HG03460 (cell line): ENCODE data around the gene C4A.
"Not testable (repeated sequence)": the region's sequence is repeated elsewhere in the genome, so short reads cannot be mapped to it uniquely, and the experiment has no call there.

ENCODE experiments used
- ATAC-seq: cut with Tn5 transposase; IDR thresholded peaks from one replicate; pipeline ENCODE4 v1.9.1; 2021; ENCODE audit not compliant: unreplicated experiment

C4A gene

GRCh38 chr6:31979238-31979898 lies 2.5 kb upstream of the C4A start:
- ATAC-seq, result no peak

DNA sequence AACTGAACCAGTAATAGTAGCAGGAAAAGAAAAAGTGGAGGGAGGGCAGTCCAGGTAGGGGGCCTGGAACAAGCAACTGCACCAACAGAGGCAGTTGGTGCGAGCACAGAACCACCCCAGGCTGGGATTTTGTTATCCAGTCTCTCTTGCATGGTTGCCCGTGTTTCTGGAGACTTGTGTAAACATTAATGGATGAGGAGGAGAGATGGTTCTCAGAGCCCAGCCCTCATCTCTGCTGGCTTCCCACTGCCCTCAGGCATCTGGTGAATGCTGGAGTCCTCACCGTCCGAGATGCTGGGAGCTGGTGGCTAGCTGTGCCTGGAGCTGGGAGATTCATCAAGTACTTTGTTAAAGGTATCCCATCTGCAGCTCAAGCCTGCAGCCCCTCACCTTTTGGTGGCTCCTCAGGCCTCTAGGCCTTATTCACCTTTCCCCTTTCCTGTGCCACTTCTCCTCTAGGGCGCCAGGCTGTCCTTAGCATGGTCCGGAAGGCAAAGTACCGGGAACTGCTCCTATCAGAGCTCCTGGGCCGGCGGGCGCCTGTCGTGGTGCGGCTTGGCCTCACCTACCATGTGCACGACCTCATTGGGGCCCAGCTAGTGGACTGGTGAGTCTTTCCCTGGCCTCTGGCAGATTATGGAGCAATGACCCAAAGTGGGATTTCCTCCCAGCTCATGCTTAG lies 1.5 kb upstream of the C4A start:
- not testable (repeated sequence) for ATAC-seq

DNA sequence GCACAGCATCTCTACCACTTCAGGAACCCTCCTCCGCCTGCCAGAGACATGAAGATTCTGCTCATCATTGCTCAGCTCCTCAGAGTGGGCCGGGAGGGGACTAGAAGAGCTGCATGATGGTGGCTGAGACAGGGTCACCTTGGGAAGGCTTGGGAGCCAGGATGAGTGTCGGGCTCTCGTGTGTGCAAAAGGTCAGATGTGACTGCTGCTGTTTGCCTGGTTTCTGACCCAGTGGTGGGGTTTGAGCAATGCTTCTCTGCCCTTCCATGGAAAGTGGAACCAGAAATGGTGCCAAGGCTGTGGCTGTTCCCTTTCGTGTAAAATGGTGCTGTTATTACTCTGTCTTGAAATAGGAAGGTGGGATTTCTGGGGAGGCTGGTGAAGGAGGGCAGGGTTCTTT lies 859 bp upstream of the C4A start:
- not testable (repeated sequence) for ATAC-seq

DNA sequence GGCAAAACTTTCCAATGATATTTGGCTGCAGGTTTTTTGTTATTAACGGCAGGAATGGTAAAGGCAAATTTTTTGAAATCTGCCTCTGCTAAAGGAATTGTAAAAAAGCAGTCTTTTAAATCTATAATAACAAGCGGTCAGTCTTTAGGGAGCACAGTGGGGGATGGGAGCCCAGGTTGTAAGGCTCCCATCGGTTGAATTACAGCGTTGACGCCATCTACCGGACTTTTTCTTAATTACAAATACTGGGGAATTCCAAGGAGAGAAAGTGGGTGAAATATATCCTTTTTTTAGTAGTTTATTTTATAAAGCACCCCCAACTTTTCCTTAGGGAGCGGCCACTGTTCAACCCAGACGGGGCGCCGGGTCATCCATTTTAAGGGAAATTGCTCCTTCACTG lies 7.5 kb downstream of the C4A start:
- not testable (repeated sequence) for ATAC-seq

GRCh38 chr6:31994421-31994820 lies 12.6 kb downstream of the C4A start:
- ATAC-seq, result not testable (repeated sequence)

DNA sequence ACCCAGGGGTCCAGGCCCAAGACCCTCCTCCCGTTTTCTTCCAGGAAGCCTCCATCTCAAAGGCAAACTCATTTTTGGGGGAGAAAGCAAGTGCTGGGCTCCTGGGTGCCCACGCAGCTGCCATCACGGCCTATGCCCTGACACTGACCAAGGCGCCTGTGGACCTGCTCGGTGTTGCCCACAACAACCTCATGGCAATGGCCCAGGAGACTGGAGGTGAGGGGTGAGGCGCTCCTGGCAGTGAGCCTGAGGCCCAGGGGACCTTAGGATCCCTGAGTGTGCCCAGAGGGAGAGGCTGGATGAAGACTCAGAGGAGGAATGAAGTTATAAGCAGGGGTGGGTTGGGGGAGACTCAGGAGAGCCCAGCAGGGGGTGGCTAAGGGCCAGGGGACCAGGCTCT lies 14.5 kb downstream of the C4A start:
- not testable (repeated sequence) for ATAC-seq

- not testable (repeated sequence) for ATAC-seq
These were observed 20.9 kb downstream of the C4A start for GRCh38 chr6:32002546-32003268.

DNA sequence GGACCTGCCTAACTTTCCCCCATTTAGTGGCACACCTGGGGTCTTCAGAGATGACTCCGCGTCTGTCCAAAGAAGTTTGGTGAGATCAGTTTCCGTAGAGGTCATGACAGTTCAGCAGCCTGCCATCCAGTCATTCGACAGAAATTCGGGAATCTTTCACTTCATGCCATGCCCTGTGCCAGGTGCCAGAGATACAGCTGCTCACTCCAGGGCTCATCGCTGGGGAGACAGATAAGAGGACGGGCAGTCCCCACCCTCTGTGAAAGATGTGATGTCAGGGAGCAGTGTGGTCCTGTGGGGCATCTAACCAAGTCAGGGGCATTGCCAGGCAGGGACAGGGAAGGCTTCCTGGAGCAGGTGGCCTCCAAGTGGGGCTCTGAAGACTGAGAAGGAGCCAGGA lies 21.4 kb downstream of the C4A start:
- ATAC-seq, result not testable (repeated sequence)

- not testable (repeated sequence) for ATAC-seq
These were observed 22.5 kb downstream of the C4A start for GRCh38 chr6:32004393-32004792.

- not testable (repeated sequence) for ATAC-seq
These were observed 23.1 kb downstream of the C4A start for GRCh38 chr6:32004864-32005537.

- ATAC-seq, result not testable (repeated sequence)
These were observed 23.7 kb downstream of the C4A start for GRCh38 chr6:32005538-32005880.

- not testable (repeated sequence) for ATAC-seq
These were observed 24.2 kb downstream of the C4A start for GRCh38 chr6:32005991-32006529.

DNA sequence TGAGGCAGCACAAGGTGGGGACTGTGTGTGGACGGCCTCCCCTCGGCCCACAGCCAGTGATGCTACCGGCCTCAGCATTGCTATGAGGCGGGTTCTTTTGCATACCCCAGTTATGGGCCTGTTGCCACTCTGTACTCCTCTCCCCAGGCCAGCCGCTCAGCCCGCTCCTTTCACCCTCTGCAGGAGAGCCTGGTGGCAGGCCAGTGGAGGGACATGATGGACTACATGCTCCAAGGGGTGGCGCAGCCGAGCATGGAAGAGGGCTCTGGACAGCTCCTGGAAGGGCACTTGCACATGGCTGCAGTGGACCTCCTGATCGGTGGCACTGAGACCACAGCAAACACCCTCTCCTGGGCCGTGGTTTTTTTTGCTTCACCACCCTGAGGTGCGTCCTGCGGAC lies 25.2 kb downstream of the C4A start:
- ATAC-seq, result not testable (repeated sequence)

DNA sequence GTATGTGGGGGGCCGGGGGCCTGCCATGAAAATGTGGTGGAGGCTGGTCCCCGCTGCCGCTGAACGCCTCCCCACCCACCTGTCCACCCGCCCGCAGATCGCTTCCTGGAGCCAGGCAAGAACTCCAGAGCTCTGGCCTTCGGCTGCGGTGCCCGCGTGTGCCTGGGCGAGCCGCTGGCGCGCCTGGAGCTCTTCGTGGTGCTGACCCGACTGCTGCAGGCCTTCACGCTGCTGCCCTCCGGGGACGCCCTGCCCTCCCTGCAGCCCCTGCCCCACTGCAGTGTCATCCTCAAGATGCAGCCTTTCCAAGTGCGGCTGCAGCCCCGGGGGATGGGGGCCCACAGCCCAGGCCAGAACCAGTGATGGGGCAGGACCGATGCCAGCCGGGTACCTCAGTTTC lies 26.2 kb downstream of the C4A start:
- not testable (repeated sequence) for ATAC-seq

DNA sequence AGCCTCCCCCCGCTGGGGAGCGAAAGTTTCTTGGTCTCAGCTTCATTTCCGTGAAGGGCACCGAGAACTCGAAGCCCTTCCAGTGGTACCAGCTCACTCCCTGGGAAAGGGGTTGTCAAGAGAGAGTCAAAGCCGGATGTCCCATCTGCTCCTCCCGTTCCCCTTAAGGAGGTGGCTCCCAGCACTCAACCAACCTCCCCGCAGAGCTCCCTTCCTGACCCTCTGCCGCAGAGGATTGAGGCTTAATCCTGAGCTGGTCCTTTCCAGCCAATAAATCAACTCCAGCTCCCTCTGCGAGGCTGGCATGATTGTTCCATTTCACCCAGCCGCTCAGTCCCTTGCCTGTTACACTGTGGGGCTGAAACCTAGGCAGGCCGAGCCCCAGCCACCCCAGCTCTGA lies 26.8 kb downstream of the C4A start:
- ATAC-seq, result not testable (repeated sequence)

GRCh38 chr6:32009537-32009936 lies 27.7 kb downstream of the C4A start:
- not testable (repeated sequence) for ATAC-seq

GRCh38 chr6:32010856-32011530 lies 29.1 kb downstream of the C4A start:
- ATAC-seq, result not testable (repeated sequence)

DNA sequence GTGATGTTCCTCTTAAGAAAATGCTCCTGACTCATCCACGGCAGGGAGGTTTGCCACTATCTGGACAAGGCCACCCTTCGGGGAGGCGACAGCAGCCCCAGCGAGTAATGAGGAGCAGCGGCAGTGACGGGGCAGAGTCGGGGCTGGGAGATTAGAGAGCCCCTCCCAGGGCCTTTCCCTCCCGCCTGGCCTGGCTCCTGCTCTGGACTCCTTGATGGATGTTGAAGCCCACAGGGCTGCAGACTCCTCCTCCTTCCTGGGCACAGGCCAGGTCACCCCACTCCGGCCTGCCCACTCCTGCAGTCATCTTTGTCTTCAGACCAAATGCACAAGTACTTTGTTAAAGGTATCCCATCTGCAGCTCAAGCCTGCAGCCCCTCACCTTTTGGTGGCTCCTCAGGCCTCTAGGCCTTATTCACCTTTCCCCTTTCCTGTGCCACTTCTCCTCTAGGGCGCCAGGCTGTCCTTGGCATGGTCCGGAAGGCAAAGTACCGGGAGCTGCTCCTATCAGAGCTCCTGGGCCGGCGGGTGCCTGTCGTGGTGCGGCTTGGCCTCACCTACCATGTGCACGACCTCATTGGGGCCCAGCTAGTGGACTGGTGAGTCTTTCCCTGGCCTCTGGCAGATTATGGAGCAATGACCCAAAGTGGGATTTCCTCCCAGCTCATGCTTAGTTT lies 31.2 kb downstream of the C4A start:
- ATAC-seq, result not testable (repeated sequence)

DNA sequence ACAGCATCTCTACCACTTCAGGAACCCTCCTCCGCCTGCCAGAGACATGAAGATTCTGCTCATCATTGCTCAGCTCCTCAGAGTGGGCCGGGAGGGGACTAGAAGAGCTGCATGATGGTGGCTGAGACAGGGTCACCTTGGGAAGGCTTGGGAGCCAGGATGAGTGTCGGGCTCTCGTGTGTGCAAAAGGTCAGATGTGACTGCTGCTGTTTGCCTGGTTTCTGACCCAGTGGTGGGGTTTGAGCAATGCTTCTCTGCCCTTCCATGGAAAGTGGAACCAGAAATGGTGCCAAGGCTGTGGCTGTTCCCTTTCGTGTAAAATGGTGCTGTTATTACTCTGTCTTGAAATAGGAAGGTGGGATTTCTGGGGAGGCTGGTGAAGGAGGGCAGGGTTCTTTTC lies 31.9 kb downstream of the C4A start:
- not testable (repeated sequence) for ATAC-seq

DNA sequence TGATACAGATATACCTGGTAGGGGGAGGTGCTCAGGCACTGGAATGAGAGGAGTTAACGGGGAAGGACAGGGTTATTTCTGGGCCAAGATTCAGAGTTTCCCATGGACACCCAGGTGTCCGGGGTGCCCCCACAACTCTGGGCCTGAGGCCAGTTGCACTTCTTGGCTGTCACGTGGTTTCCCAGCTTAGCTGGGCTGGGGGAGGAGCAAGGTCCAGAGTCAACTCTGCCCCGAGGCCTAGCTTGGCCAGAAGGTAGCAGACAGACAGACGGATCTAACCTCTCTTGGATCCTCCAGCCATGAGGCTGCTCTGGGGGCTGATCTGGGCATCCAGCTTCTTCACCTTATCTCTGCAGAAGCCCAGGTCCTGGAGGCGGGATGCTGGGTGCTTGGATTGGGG lies 32.7 kb downstream of the C4A start, which contains the start of gene C4B:
TSS of gene C4B (plus strand) at position 249 of the 400 bp plus-strand sequence. CDS start at position 300, 51 bp downstream.
- ATAC-seq, result not testable (repeated sequence)
